ENCODE measurements around the gene HIF1AN.

HIF1AN gene

DNA sequence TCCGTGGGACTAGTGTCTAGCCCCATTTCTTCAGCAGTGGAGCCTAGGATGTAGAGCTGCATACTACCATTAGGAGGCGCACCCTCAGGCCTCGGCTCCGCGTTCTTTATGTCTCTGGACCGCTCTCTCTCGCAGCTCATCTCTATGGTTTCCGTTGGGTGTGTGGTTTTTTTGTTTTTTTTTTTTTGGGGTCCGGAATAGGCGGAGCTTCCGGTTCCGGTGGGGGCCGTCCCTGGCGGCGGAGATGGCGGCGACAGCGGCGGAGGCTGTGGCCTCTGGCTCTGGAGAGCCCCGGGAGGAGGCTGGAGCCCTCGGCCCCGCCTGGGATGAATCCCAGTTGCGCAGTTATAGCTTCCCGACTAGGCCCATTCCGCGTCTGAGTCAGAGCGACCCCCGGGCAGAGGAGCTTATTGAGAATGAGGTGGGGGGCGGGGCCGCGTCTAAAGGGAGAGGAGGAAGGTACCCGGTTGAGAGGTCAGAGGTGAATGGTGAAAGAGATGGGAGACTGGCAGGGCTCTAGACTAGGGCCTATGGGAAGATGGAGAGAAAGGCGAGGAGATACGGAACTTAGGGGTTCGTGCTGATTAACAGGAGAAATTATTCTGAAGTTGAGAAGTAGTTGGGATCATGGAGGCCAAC, at the start of gene HIF1AN:
Gene HIF1AN, plus strand, starts transcription at position 229 of the 639 bp plus-strand sequence. Its CDS starts 16 bp downstream, at position 245.
- DNase-seq, result peak; percentile 78 to 94

DNA sequence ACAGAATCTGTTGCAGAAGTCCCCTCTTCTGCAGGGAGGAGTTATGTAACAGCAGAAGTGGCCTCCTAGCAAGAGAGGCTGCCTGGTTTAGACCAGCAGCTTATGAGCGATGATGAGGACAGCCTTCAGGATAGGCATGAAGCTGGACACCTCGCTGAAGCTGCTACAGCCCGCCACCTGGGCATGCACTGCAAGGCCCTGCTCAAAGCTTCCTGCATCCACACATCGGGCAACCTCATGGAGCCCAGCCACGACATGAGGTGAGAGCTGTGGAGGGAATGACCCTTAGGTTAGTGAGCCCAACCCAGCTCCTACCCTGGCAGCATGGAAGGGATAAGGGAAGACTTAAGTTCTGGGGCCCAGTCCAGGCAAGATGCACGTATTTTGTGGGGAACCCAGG, 48.2 kb upstream of the HIF1AN start:
- DNase-seq, result no peak

DNA sequence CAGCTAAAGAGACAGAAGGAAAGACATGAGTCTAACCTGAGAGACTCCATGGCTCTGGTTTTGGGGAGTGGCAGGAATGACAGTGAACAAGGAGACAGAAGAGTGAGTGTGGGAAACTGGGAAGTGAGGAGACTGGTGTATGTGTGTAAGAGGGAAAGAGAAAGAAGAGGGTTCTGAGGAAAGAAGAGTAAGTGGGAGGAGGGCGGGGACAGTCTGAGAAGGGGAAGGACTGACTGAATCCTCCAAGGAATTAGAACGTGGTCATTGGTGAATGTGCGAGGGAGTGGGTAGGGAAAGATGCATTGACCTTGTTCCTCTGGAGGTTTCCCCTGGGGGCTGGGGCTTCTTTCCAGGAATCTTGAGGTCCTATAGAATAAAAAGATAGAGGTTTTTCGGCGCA, 46.3 kb upstream of the HIF1AN start:
- DNase-seq, result no peak

DNA sequence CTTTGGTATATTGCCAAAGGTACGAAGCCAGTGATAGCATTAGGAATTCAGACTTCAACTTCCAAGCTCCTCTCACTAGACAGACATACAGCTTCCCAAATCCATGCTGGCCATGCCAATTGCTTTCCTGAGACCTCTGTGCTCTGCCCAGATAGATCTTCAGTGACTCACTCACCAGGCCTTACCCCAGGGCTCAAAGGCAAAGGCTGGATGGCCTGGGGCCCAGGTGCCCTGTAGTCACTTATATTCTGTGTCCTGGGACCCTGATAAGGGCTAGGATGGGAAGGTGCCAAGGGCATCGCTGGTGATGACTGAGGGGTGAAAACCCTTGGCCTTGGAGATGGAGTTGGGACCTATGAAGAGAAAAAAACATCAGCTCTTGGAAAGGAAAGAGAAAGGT, 45.2 kb upstream of the HIF1AN start:
- DNase-seq, result no peak

DNA sequence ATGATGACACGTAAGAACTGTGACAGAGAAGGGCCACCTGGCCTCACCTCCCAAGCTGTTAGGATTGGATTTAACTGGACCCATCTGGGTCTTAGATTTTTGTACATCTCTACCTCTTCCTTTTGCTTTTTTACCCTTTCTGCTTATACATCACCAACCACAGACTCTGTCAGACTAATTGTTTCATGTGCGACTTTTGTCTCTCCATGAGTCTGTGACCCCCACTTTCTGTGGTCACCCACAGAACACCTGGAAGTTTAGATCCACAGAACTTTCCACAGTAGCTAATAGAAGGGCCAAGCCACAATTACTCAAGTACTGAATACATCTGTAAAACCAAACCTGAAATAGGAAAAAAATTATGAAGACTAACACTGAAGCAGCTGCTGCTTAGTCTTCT, 39.2 kb upstream of the HIF1AN start:
- DNase-seq, result no peak

DNA sequence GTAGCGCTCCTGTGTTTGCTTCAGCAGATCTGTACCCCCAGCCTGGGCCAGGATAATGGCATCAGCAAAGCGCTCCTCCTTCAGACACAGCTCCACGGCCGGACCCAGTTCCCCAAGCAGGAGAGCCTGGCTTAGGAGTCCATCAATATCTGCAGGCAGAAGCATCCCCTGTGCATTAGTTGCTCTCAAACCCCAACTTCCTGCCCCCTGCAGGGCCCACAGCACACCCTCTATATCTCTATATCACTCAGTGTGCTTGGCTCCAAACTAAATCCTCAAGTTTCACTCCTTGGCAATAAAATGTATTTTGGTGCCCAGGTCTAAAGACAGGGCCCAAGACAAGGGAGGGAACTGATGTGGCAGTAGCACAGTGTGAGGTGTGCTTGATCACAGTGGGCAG, 37.7 kb upstream of the HIF1AN start:
- DNase-seq, result no peak

DNA sequence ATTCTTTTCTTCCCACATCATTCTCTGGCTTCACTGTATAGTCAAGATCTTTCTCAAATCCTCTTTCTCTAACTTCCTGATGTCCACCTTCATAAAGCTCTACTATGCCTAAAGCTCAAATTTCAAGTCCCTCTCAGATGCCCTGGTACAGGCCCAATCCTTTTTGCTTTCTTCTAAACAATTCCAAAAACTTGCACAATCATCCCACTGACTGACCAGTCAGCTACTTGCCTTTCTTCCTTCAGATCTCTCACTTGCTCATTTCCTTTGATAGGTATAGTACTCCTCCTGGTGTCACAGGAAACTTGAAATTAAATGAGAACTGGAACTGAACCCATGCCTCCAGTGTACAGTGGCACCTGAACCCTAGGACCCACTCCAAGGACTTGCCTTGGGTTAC, 34.3 kb upstream of the HIF1AN start:
- DNase-seq, result no peak

DNA sequence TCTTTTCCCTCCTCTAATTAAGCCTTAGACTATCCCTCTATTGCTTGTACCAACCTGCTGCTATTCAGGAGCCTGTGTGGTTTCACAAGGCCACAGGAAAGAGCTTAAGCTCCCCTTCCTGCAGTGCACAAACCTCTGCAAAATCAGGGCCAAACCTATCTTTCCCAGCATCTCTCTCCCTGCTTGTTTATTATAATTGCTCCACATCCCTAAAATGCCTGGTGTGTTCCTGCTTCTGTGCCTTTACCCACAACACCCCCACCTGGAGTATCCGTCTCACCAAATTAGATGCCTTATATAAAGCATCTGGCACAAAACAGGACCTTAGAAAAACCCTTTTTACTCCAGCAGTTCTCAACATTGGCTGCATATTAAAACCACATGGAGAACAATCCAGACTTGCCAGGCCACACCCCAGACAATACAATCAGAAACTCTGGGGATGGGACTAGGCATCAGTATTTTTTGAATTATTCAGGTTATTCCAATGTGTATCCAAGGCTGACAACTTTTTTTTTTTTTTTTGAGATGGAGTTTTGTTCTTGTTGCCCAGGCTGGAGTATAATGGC, 32.7 kb upstream of the HIF1AN start:
- DNase-seq, result no peak

DNA sequence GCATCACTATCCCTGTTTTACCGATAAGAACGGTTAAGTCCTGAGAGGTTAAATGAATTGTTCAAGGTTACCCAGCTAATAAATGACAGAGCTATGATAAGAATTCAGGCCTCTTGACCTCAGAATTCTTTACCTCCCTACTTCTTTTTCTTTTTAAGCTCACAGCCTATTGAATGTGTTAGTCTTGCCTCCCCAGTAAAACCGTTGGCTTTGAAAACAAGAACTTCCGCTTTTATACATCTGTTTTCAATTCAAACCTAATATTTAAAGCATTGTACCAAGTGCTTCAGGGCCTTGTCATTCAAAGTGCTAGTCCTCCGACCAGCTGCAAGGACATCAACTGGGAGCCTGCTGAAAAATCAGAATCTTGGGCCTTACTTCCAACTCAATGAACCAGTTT, 31.6 kb upstream of the HIF1AN start:
- DNase-seq, result no peak

DNA sequence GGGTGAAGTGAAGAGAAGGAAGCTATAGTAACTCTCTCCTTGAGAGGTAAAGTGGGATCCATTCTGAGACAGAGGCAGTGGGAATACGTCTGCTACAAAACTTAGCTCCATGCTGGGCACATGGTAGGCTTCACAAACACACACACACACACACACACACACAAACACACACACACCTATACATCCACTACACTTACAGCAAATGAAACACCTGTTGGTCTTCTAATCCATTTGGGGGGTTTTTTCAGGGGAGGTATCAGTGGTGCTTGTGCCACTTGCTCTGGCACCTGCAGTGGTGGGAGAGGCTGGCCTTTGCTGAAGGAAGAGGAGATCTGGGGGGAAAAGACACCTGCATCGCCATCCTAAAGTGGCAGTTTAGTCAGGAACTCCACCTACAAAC, 30.6 kb upstream of the HIF1AN start:
- DNase-seq, result no peak

DNA sequence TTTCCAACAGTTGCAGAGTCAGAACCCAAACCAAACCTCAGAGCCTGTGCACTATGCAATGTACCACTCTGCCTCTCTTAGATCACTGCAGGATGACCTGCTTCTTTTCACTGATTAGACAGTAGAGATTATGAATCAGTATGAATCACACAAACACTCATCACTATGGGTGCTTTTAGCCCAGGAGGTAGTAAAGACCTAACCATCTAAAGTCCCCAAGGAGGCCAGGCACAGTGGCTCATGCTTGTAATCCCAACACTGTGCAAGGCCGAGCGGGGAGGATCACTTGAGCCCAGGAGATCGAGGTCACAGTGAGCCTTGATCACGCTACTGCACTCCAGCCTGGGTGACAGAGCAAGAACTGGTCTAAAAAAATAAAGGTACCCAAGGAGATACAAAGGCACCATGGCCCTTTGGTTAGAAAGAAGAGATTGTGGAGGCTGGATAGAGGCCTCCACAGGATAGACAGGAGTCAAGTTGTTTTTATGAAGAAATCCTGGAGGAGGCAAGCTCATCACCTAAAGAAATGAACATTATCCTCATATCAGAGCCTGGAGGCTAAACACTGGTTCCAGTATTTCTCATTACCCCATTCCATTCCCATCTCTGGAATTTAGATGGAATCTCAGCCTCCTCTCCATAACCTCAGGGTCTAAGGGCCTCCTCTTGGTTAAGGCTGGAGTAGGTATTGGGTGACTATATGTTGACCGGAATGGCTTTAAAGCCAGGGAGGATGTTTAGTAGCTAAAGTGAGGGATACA, 29.0 kb upstream of the HIF1AN start:
- no peak for DNase-seq

DNA sequence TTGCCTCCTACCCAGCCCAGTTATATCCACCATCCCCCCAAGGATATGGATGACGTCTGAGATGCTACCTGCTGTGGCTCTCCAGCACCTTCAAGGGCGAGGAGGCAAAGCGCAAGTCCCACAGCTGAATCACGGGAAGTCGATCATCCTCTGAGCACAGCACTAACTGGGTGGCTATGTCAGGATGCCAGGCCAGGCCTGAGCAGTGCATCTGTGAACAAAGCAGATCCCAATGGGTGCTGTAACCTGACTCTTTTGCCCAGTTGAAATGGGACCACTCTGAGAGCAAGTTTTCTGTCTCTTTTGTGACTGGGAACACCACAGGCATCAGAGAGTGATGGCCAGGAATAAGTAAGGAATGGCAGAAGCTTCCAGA, 28.4 kb upstream of the HIF1AN start:
- DNase-seq, result no peak

DNA sequence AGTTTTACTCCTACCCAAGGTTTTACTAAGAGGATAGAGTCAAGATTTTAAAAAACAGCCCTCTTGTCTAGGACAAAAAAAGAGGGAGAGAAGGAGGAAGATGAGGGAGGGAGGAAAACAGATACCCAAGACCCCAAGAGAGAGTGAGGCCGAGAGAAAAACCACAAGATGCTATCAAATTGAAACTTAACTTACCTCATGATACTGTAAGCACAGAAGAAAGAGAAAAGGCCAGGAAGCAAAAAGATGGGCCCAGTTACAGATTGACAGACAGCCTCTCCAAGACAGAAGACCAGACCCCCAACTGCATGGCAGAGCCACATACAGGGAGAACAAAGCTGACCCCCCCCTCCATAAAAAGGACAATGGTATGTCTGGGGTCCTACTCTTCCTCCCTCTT, 27.5 kb upstream of the HIF1AN start:
- DNase-seq, result no peak

DNA sequence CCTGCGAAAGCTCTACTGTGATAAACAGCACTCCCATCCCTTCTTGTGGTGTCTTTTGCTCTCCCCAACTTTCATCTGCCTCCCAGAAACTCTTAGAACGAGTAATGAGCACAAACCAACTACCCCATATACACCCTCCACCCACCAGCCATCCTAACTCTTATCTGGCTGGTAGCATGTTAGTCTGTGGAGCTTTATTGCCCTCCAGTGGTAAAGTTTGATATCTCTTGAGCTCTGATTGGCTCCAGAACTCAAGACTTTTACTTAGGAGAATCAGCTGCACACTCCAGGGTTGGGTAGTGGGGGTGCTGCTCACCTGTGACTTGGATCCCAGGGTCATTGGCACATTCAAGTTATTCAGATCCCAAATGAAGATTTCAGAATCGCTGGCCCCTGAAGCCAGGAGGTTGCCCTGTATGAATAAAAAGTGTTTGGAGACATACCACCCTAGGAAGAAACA, 27.0 kb upstream of the HIF1AN start:
- DNase-seq, result peak; percentile 31 to 65

DNA sequence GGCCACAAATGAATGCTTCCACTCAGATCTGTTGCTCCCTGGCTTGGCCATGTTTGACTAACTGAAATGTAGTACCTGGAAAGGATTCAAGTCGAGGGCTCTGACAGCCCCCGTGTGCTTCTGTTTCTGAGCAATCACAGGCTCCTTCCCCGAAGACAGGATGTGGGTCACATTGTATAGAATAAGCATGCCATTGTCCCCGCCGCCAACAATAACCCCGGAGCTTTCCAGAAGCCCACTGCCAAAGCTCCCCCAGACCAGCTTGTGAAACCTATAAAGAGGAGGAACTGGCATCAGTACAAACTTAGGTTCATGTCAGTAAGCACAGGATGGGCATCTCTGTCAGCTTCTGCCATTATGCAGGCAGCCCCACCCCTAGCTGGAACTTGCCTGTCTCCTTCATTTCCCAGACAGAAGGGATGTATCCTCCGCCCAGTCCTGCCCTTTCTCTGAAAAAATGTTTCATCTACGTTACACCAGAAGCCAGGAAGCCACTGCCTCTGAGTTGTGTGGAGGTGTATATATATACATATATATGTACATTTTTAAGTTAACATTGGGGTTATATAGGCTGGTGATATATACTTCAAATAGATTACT, 26.4 kb upstream of the HIF1AN start:
- DNase-seq, result no peak

DNA sequence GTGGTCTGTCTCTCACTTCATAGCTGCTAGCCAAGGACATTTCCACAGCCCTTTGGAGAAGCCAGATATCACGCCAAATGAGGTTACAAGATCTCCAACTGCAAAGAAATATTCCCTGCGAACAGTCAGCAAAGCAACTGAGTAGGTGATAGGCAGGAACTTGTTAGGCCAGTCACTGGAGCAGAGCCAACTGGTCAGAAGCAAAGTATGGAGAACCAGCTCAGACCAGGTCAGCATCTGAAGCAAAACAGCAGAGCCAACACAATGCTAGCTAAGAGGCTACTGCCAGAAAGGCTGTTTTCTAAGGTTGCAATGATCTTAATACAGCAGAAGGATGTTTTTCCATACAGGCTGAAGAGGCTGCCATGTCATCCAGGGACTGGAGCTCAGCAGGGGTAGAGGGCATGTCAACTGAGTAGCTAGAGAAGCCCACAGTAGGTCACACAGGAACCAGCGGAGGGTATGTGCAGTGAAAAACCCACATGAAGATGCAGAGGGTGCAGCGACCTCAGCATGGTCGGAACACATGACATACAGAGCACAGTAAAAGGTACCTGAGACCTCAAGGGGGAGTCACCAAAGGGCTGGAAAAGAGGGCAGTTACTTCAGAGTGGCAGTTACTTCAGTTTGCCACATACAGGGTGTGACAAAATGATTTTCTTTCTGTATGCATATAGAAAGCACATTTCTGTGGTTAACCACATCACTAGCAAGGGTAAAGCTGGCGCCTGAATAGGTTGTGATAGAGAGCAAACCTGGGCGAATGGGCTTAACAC, 25.0 kb upstream of the HIF1AN start:
- no peak for DNase-seq

DNA sequence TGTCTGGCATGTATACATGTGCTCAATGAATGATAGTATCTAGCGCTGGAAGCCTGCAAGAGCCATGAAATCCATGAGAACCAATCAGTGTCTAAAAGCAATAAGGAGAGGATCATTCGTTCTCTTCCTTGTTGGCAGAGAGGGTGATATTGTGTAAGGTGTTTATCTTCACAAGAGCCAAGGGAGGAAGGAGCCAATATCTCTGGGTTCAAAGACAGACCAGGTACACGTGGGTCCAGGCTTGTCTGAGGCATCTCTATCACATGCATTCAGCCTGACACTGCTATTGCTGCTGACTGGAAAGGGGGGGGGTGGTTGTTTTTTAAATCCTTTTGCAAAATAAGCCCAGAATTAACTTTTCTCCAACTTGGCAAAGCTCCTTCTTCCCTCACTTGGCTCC, 20.1 kb upstream of the HIF1AN start:
- no peak for DNase-seq

DNA sequence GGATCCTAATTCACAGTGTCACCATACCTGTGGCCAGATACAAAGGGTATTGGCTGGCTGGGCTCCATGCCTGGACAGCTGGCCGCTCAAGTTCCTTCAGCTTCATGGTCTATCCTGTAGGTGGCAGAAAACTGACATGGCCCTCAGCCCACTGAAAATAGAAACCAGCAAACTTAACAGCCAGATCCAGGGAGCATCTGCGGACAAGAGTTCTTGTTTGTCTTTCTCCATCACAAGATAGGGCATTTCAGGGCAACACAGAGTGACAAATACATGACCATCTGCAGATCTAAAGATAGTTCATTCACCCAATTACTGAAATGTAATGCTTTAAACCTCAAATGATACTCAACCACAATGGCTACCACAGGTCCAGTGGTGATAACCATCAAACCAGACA, 18.9 kb upstream of the HIF1AN start:
- peak in 1 of 2 experiments; percentile 4 for DNase-seq

DNA sequence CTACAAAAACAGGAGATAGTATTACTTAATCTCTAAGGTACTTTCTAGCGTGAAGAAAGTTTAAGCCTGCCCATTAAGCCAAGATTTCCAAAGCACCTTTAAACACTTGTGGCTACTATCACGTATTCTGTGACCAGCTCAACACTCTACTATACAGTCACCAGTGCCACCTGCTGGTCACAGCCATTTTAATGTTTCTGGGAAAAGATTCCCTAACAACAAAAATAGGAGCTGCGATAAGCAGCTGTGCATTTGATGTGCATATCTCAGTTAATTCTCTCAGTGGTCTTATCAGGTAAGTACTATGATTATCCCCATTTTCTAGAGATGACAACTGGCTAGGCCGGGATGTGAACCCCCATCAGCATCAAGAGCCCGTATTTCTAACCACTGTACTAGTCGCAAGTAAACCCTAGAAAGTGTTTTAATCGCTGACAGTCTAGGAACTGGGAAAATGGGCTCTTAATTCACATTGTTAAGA, 16.9 kb upstream of the HIF1AN start:
- peak; percentile 14 to 75 for DNase-seq

DNA sequence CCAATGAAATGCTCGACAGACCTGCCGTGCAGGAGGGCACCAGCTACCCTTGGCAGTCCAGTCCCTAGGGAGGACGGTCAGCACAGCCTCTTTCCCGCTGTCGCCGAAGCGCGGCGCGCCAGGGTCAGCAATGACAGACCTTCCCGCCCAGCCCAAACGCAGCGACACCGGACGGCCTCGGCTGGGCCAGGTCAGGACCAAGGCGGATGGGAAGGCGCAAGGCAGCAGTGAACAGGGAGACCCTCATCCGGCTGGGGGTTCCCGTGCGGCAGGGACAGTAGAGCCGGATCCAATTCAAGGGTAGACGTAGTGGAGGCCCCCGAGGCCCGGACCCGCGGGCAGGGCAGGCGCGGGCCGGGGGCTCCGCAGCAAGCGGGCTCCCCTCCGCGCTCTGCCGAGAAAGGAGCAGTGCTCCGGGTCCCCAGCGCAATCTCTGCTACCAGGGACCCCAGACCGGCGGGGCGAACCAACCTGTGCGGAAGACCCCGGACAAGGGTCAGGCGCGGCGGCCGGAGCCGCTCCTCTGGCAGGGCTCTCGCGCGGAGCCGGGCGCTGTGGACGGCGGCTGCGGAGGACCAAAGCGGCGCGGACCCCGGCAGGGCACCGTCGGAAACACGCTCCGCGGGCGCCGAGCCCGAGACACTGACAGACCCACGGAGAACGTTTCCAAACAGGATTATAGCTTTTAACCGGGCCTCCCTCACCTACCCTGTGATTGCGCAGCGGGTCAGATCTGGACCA, 16.3 kb upstream of the HIF1AN start, which contains the start of gene SEC31B:
Gene SEC31B, minus strand, starts transcription at position 551 of the 741 bp plus-strand sequence. CDS start 2,909 bp downstream, outside the sequence.
- DNase-seq, result peak in 1 of 2 experiments; percentile 74

DNA sequence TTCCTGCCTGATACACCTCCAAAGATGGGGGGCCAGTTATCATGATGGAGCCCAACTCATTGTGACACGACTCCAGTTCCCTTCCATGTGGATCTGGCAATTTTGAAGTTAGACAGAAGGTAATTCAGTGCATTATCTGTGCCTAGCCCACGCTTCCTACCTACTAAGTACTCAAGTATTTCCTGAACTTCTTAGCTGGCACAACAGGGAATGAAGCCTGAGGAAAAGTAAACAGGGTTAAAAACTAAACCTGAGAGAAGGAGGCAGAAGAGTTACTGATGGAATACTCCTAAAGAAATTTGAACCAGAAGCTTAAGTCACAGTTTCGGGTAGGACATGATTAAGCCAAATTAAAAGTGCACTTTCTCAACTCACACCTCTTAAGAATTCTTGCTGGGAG, 14.9 kb upstream of the HIF1AN start:
- DNase-seq, result no peak

All from NCI-H526 (cell line).